AG10803 (cell line): ENCODE results near the gene NTNG2.
"Not testable (repeated sequence)": the region's sequence is repeated elsewhere in the genome, so short reads cannot be mapped to it uniquely, and the experiment has no call there.

Experiments
- DNase-seq: peaks from one replicate; pipeline ENCODE4 v3.0.0; 2010; ENCODE audit warnings: low read depth
- H3K4me3 ChIP-seq: 2 replicates; pipeline ENCODE4 v1.5.1; 2011; ENCODE audit warnings: mild to moderate bottlenecking, low read length, control low read depth
- TF ChIP-seq, protein P1 (sequence below): conservative IDR thresholded peaks from 2 replicates; pipeline ENCODE4 v1.5.1; 2011; ENCODE audit warnings: mild to moderate bottlenecking, low read length, control low read depth, inconsistent platforms

NTNG2 gene

GRCh38 chr9:132250324-132251262 lies 88.7 kb downstream of the NTNG2 start:
- DNase-seq, result no peak
- TF ChIP-seq, protein P1, sequence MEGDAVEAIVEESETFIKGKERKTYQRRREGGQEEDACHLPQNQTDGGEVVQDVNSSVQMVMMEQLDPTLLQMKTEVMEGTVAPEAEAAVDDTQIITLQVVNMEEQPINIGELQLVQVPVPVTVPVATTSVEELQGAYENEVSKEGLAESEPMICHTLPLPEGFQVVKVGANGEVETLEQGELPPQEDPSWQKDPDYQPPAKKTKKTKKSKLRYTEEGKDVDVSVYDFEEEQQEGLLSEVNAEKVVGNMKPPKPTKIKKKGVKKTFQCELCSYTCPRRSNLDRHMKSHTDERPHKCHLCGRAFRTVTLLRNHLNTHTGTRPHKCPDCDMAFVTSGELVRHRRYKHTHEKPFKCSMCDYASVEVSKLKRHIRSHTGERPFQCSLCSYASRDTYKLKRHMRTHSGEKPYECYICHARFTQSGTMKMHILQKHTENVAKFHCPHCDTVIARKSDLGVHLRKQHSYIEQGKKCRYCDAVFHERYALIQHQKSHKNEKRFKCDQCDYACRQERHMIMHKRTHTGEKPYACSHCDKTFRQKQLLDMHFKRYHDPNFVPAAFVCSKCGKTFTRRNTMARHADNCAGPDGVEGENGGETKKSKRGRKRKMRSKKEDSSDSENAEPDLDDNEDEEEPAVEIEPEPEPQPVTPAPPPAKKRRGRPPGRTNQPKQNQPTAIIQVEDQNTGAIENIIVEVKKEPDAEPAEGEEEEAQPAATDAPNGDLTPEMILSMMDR, result no peak
- no peak overlapping the region for H3K4me3 ChIP-seq

GRCh38 chr9:132260846-132261245 lies 99.0 kb downstream of the NTNG2 start:
- TF ChIP-seq, protein P1, result no peak

DNA sequence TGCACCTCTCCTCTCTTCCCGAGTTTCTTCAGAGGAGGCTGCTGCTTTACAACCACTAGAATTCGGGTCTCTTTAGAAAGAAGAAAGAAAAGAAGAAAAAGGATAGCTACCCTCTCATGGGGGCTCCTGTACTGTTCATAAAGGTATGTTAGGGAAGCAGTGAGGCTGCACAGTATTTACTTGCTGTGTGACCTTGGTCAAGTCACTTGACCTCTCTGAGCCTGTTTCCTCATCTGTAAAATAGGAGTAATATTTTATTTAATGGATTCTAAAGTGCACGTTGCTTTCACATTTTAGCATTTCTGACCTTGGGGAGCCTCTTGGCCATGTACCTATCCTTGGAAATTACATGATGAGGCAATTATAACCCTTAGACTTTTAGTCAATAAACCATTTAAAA lies 104.2 kb downstream of the NTNG2 start:
- H3K4me3 ChIP-seq, result no peak overlapping the region
- DNase-seq, result no peak
- TF ChIP-seq, protein P1, result no peak

More at GRCh38 chr9:132260846-132261245, 99.0 kb downstream of the NTNG2 start:
- DNase-seq, result no peak
- no peak overlapping the region for H3K4me3 ChIP-seq

DNA sequence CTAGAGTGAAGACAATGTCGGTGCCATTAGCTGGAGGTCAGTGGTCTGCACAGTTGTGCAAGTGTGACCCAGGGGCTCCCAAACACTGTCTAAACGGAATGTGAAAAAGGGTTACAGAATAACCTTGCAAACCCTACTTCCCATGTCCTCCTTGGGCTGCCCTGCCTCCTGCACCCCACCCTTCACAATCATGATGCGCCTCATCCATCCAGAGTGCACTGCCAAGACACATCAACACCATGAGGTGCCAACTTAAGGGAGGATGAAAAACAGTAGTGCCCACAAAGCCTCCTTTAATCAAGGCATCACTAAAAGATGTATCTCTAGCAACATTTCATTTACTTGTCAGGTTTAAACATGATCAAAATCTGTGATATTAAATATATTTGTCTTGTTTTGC lies 105.8 kb downstream of the NTNG2 start:
- DNase-seq, result no peak
- no peak overlapping the region for H3K4me3 ChIP-seq
- TF ChIP-seq, protein P1, result no peak

- TF ChIP-seq, protein P1, result peak; percentile 93
- peak; percentile 61 for DNase-seq
- H3K4me3 ChIP-seq, result no peak overlapping the region
These were observed 107.0 kb downstream of the NTNG2 start for GRCh38 chr9:132268725-132269352.

GRCh38 chr9:132269704-132270516 lies 108.1 kb downstream of the NTNG2 start:
- H3K4me3 ChIP-seq, DNase-seq: not testable (repeated sequence)

- TF ChIP-seq, protein P1, result no peak
- DNase-seq, result no peak
- H3K4me3 ChIP-seq, result no peak overlapping the region
These were observed 113.0 kb downstream of the NTNG2 start for GRCh38 chr9:132274861-132275260.
